Measurements from ENCODE around the gene SND1.

- TF ChIP-seq CTCF (IDR thresholded peaks at IDR 0.05) (no peak), POLR2A (IDR thresholded peaks at IDR 0.05) (no peak)
Measured at GRCh38 chr7:128022631-128023532, 370.9 kb downstream of the SND1 start.

All from vagina (tissue), 2 donors.